Measurements from ENCODE around the gene OR52M1. TPM values are rescaled to one million over a fixed set of nuclear protein-coding genes. Genes with fewer than 3 reads are reported as not detected.

OR52M1 gene
- total and polyA plus RNA-seq, 2 donors from 2014 or later = not detected

Other genes starting within 250 kb of the OR52M1 start
- gene OR52B4, start 176.8 kb upstream of the OR52M1 start, total RNA-seq = not detected
- not detected for gene OR52B4, start 176.8 kb upstream of the OR52M1 start, polyA plus RNA-seq (ENCODE audit: insufficient read depth, low read depth, low replicate concordance)
- 23.5 TPM for gene TRIM21, start 151.5 kb upstream of the OR52M1 start, total RNA-seq
- 23.1 TPM for gene TRIM21, start 151.5 kb upstream of the OR52M1 start, polyA plus RNA-seq (ENCODE audit: insufficient read depth, low read depth, low replicate concordance)
- not detected for gene OR52K2, start 95.9 kb upstream of the OR52M1 start, total RNA-seq
- not detected for gene OR52K2, start 95.9 kb upstream of the OR52M1 start, polyA plus RNA-seq (ENCODE audit: insufficient read depth, low read depth, low replicate concordance)
- gene OR52K1, start 62.5 kb upstream of the OR52M1 start, total RNA-seq = not detected
- gene OR52K1, start 62.5 kb upstream of the OR52M1 start, polyA plus RNA-seq (ENCODE audit: insufficient read depth, low read depth, low replicate concordance) = not detected
- not detected for gene OR52I2, start 36.6 kb downstream of the OR52M1 start, total RNA-seq
- gene OR52I2, start 36.6 kb downstream of the OR52M1 start, polyA plus RNA-seq (ENCODE audit: insufficient read depth, low read depth, low replicate concordance) = not detected
- gene OR52I1, start 48.8 kb downstream of the OR52M1 start, total RNA-seq = not detected
- not detected for gene OR52I1, start 48.8 kb downstream of the OR52M1 start, polyA plus RNA-seq (ENCODE audit: insufficient read depth, low read depth, low replicate concordance)
- 18.3 TPM for gene TRIM68, start 63.0 kb downstream of the OR52M1 start, total RNA-seq
- 11.3 TPM for gene TRIM68, start 63.0 kb downstream of the OR52M1 start, polyA plus RNA-seq (ENCODE audit: insufficient read depth, low read depth, low replicate concordance)
- gene OR51D1, start 92.3 kb downstream of the OR52M1 start, total RNA-seq = not detected
- gene OR51D1, start 92.3 kb downstream of the OR52M1 start, polyA plus RNA-seq (ENCODE audit: insufficient read depth, low read depth, low replicate concordance) = not detected
- gene OR51E1, start 98.8 kb downstream of the OR52M1 start, total RNA-seq = 1.4 TPM
- 1.7 TPM for gene OR51E1, start 98.8 kb downstream of the OR52M1 start, polyA plus RNA-seq (ENCODE audit: insufficient read depth, low read depth, low replicate concordance)
- 1.2 TPM for gene OR51E2, start 152.7 kb downstream of the OR52M1 start, total RNA-seq
- 0.95 TPM for gene OR51E2, start 152.7 kb downstream of the OR52M1 start, polyA plus RNA-seq (ENCODE audit: insufficient read depth, low read depth, low replicate concordance)
- not detected for gene MMP26, start 159.6 kb downstream of the OR52M1 start, total RNA-seq
- not detected for gene MMP26, start 159.6 kb downstream of the OR52M1 start, polyA plus RNA-seq (ENCODE audit: insufficient read depth, low read depth, low replicate concordance)
- gene OR51F1, start 224.7 kb downstream of the OR52M1 start, total RNA-seq = not detected
- not detected for gene OR51F1, start 224.7 kb downstream of the OR52M1 start, polyA plus RNA-seq (ENCODE audit: insufficient read depth, low read depth, low replicate concordance)

All from kidney (tissue), 2 donors.